Mesenteric fat pad (tissue), 1 donor: ENCODE data around the gene NBPF11. TPM values are rescaled to one million over a fixed set of nuclear protein-coding genes. Genes with fewer than 3 reads are reported as not detected.

Experiments
- total RNA-seq: library from RNA; stranded (reverse); fragmentation: NEBNext Ultra II Directional; extraction: Animal tissue kit (Norgen Biotek cat#: 25700); gene quantifications from one replicate; pipeline ENCODE4 v1.2.1, GENCODE V29; 2021
- donor health status: DM: yes; HTN: yes; CAD: no.

Gene NBPF11
- total RNA-seq, 1 donor from 2014 or later: 7.6 TPM

Other genes with a start within 250 kb of the NBPF11 start
- not detected for gene GJA8, start 249.5 kb downstream of the NBPF11 start, total RNA-seq
- 8.4 TPM for gene GPR89B, start 223.9 kb downstream of the NBPF11 start, total RNA-seq